HG03175 (cell line): Measurements from ENCODE around the gene SARNP.
"Not testable (repeated sequence)": the region's sequence is repeated elsewhere in the genome, so short reads cannot be mapped to it uniquely, and the experiment has no call there.

ENCODE experiments used
- ATAC-seq: cut with Tn5 transposase; IDR thresholded peaks from one replicate; pipeline ENCODE4 v1.9.1; 2021; ENCODE audit warnings: mild to moderate bottlenecking, moderate library complexity; ENCODE audit not compliant: unreplicated experiment

The SARNP gene, protein sequence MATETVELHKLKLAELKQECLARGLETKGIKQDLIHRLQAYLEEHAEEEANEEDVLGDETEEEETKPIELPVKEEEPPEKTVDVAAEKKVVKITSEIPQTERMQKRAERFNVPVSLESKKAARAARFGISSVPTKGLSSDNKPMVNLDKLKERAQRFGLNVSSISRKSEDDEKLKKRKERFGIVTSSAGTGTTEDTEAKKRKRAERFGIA

DNA sequence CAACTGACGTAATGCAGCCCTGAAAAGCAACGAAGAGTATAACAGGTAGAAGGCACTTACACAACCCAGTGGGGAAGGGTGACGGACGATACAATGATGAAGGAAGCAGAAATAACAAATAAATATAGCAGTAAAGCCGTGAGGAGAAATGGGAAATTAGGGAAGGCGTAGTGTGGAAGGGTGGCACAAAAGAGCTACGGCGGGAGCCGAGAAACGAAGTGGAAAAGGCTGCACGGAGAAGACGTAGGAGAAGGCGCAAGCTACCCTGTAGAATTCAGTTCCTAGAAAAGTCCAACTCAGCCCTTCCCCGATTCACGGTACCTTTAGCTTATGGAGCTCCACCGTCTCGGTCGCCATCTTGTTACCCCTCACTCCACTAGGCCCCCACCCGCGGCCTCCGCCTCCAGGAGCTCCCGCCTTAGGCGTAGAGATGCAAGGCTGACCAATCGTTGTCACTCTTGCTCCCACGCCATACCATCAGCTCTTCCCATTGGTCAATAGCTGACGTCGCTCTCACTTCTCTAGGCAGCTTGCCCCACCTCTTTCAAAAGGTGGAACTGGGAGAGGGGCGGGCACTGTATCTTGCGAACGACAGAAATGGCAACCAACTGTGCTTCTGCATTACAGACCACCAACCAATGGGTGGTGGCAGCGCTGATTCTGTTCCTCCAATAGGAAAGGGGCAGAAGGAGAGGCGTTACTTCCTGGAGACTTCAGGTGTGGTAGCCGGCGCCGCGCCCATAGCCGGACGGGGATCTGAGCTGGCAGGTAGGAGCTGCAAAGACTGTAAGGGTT is at the start of gene SARNP, which contains the start of gene ORMDL2:
TSS of gene SARNP (minus strand) at position 380 of the 795 bp plus-strand sequence. CDS start at position 357, 23 bp downstream.
TSS of gene ORMDL2 (plus strand) at position 697 of the 795 bp plus-strand sequence. CDS start 959 bp downstream, outside the sequence.
- peak; percentile 98 for ATAC-seq

DNA sequence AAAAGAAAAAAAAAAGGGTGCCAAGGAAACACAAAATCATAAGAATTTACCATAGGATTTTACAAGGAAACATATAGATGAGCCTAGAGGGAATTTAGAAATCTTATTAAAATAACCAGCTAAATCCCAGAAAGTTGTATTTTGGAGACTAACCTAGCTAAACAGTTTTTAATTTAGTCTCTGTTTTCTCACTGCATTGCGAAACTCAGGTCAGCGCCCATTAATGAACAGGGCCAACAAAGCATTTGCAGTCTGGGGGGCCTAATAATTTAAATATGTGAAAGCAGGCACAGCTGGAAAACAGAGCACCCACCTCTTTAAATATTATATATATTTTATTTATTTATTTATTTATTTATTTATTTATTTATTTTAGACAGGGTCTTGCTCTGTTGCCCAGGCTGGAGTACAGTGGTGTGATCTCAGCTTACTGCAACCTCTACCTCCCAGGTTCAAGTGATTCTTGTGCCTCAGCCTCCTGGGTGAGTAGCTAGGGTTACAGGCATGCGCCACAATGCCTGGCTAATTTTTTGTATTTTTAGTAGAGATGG is 49.0 kb upstream of the SARNP start:
- ATAC-seq, result not testable (repeated sequence)

DNA sequence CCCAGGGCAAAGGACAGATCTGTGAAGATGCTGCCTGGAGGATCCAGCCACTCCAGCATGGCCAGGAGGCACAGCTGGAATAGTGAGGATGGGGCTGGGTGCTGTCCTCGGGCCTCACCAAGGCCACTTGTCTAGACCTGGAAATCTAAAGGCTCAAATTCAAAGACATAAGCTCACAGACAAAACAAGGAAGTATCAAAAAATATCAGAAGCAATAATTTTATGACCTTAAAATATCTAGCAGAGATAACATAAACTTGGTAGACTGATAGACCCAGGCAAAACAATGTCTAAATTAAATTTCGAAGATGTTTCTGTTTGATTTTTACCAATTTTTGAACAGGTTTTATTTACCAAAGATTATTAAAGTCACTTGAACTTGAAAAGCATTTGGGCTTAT is 47.8 kb upstream of the SARNP start:
- ATAC-seq, result no peak

DNA sequence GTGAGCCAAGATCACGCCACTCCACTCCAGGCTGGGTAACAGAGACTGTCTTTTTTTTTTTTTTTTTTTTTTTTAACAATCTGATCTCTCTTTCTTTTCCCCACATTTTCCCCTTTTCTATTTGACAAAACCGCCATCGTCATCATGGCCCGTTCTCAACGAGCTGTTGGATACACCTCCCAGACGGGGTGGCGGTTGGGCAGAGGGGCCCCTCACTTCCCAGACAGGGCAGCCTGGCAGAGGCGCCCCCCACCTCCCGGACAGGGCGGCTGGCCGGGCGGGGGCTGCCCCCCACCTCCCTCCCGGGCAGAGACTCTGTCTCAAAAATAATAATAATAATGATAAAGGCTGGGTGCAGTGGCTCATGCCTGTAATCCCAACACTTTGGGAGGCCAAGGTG is 45.4 kb upstream of the SARNP start:
- ATAC-seq, result not testable (repeated sequence)

DNA sequence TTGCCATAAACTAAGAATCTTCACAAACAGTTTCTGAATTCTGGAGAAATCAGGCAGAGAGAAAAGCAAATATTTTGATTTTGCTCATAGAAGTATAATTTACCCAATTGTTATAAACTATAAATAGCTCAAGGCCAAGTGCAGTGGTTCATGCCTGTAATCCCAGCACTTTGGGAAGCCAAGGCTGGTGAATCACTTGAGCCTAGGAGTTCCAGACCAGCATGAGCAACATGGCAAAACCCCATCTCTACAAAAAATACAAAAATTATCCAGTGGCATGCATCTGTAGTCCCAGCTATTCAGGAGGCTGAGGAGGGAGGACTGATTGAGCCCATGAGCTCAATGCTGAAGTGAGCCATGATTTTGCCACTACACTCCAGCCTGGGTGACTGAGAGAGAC is 44.8 kb upstream of the SARNP start:
- ATAC-seq, result no peak

DNA sequence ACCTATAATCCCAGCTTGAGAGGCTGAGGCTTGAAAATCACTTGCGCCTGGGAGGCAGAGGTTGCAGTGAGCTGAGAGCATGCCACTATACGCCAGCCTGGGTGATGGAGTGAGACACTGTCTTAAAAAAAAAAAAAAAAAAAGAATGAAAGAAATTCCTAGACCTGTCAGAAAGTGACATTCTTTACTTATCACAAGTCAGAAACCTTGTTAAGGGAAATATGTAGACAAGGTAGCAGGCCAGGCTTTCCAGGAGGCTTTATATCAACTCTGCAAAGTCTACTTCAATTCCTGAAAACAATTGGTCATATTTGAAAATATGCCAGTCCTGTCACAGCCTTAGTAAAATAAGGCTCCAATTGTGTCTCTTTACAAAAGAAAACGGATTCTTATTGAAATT is 44.3 kb upstream of the SARNP start:
- no peak for ATAC-seq

DNA sequence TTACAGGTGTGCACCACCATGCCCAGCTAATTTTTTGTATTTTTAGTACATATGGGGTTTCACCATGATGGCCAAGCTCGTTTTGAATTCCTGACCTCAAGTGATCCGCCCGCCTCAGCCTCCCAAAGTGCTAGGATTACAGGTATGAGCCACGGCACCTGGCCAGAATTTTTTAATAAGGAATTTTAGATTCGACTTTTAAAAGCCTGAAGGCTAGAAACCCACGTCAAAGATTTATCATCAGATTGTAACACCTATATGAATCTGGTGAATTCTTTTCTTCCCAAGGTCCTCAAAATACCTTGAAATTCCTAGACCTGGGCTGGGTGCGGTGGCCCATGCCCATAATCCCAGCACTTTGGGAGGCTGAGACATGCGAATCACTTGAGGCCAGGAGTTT is 43.9 kb upstream of the SARNP start:
- ATAC-seq, result no peak

DNA sequence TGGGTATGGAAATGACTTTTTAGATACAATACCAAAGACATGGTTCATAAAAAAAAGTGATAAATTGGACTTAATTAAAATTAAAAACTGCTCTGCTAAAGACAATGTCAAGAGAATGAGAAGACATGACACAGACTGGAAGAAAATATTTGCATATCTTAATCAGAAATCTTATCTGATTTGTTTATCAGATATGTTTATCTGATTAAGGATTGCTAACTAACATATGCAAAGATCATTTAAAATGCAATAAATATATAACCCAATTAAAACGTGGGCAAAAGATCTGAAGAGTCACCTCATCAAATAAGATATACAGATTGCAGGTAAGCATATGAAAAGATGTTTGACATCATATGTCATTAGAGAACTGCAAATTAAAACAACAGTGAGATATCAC is 35.2 kb upstream of the SARNP start:
- ATAC-seq, result no peak

DNA sequence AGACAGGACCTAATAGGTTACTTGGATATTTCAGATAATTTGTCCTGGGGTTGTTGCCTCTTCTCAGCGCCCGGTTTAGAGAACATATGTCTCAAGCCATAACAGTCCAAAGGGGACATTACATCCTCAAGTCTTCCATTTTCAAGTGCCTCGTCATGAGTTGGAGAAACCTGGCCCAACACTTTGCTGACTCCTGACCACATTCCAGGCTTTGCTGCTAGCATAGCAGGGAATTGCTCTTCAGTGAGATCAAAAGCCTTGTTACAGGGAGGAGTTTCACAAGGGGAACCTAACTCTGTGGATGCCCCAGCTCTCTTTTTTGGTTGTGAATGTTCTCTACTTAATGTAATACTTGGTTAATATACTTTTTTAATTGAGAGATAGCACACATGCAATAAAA is 33.4 kb upstream of the SARNP start:
- ATAC-seq, result no peak

DNA sequence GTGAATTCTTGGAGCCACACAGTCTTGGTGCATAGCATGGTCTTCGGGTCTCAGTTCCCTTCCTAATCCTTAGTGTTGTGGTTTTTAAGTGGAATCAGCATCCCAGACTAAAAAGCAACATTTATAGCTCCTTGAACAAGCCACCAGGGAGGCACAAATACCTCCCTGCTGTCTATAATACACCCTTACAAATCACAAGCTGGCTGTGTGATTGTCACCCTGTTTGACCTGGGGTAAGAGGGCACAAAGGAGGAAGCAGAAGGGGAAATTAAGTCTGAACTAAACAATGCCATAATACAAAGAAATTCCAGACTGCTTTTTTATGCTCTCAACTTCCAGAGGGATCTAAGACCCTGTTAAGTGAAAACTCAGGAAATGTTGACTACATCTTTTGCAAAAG is 32.9 kb upstream of the SARNP start:
- ATAC-seq, result no peak

DNA sequence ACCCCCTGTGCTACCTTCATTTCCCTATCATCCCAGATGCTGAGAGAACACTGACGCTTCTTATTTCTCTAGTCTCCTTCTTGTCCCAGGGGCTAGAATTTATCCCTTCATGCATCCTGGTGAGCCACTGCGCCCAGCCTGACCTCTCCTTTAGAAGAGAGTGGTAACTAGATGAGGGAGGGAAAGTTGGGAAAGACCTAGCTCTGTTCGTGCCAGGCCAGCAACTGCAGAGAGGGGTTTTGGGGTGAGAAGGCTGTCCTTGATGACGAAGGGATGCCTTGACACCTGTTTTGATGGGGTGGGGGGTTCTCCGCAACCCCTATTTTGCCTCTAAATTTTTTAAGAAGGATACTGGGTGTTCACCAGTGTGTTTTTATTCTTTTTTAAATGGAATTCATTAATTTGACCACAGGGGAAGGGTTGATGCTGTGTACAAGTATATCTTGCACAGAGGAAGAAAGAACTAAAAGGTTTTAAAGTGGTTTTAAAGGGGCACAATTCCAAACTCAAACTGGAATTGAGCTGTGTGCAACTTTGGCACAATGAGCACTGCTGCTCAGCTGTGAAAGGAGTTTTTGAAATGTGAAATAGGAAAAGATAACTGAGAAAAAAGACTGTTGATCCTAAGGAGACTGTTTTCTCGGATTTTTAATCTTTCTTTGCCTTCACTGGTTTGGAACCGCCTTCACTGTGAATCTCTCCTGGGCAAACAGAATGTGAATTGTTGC is 32.3 kb upstream of the SARNP start:
- ATAC-seq, result no peak

DNA sequence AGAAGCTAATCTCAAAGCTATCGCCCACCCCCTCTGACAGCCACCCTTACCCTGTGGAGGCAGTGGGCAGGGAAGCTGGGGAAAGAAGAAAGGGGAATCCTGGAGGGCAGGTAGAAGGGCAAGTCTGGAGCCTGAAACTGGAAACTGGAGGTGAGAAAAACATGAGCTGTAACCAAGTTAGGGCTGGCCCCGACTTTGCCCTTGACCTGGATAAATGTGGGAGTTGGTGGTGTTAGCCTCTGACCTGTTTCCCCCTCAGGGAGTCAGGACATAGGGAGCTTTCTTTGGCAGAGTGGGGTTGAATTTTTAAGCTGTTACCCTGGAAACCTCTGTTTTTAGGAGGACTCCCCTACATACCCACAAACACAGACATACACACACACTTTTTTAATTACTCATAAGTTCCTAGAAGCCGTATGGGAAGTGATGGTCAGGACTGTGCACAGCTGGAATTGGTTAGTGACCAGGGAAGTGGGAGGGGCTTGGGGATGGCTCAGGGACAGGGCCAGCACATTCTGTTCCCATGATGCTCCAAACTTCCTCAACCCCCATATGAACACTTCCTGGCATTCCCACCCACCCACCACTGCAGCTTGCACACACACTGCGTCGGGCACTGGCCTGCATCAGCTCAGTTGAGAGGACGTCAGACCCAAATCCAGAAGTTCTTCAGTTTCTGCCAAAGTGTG is 30.2 kb upstream of the SARNP start:
- ATAC-seq, result no peak

DNA sequence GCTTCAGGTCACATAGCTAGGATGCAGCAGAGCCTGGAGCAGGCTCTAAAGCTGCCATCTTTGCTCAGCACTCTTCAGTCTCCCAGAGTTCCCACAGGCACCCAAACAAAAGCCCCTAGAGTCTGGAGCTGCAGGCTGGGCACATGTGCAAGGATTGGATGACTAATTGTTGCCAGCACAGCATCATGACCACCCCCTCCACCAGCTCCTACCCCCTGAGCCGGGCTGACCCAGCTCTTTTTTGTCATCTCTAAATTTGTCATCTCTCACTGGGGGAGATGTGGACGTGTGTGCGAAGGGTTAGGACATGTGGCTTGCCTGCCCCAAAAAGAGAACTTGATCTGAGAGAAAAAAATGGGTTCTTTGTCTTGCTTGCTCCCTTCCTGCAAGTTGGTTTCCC is 29.5 kb upstream of the SARNP start:
- no peak for ATAC-seq

DNA sequence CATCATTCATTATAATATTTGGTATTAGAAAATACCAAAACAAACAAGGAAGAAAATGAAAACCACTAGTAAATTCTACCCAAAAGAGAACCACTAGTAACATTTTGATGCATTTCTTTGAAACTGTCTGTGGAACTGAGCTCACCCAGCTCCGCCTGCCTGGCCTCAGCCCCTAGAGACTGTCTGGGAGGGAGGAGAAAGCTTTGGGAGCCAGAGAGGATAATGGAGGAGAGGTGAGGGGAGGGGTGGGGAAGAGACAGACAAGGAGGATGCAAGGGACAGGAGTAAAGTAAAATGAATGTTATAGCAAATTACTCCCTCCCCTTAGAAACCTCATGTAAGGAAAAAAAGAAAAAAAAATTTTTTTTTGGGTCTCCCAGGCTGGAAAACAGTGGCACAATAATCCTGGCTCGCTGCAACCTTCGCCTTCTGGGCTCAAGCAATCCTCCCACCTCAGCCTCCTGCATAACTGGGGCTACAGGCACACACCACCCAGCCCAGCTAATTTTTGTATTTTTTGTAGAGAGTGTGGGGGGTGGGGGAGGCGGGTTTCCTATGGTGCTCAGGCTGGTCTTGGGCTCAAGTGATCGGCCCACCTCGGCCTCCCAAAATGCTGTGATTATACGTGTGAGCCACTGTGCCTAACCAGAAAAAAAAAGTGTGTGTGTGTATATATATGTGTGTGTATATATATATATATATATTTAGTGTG is 28.4 kb upstream of the SARNP start:
- no peak for ATAC-seq

DNA sequence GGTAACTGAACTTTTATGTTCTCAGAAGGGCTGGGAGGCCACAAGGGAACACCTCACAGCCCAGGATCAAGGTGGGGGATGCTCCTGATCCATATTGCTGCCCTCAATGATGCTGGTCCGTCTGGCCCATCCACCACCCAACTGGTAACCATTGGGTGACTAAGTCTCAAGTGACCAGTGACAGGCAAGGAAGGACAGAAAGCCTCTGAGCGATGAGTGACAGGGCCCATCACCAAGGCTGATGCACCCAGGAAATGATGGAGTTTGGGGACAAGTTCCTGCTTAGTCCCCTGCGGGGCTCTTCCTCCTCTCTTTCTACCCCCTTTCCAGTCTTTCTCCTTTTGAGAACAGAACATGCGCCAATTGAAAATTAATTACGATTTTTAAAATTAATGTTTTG is 27.8 kb upstream of the SARNP start:
- no peak for ATAC-seq

DNA sequence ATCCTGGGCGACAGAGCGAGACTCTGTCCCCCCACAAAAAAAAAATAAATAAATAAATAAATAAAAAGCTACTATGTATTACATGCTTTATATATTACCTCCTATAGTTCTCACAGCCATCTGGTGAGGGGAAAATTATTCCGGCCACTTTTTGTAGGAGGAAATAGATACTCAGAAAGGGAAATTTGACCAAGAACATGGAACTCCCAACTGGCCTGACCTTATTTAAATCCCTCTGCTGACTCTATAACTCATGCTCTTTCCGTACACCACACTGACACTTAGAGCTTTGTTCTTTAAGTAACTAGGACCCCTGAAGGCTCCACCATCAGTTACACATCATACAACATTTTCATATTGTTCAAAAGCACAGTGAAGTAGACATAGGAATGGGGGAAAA is 27.4 kb upstream of the SARNP start:
- no peak for ATAC-seq

DNA sequence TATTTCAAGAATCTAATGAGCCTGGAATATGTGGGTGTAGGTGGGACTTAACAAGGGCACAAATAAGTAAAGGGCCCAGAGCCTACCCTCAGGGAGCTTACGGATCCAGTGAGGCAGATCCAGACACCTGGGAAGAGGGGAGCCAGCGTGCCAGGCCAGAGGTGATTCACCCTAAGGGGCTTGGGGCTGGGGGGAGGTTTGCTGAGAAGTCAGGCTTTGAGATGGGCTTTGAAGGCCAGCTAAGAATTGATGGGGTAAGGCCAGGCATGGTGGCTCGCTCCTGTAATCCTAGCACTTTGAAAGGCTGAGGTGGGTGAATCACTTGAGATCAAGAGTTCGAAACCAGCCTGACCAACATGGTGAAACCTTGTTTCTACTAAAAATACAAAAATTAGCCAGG is 25.9 kb upstream of the SARNP start:
- ATAC-seq, result no peak

DNA sequence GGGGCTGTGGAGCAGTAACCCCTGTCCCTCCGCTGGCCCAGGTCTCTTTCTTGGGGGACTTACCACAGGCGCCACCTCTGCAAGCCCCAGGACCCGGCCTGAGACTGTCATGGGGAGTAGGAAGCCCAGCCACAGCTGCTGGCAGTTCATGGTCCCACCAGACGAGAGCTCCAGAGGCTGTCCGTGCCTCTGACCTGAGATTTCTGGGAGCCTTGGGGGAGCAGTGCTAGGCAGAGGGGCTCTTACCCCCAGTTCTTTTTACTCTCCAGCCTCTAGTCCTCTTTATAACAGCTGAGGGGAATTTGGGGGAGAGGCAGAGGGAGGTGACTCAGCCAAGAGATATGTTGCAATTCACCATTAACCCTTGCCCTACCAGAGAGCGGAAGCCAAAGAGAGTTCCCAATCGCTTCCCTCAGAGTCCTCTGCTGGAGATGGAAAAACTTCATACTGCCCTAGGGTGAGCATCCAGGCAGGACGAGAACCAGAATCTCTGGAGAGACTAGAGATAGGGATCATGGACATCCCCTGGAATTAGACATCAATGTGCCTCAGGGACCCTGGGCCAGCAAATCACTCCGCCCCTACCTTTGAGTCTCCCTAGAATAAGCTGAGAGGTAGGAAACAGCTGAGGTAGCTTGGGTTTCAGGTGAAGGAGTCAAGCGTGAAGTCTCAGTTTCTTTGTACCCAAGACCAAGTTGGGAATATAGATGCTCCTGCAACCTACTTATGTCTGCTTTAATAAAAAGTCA is 25.3 kb upstream of the SARNP start, which contains the start of gene MMP19:
TSS of gene MMP19 (minus strand) at position 256 of the 749 bp plus-strand sequence. CDS start at position 150, 106 bp downstream.
- ATAC-seq, result no peak

DNA sequence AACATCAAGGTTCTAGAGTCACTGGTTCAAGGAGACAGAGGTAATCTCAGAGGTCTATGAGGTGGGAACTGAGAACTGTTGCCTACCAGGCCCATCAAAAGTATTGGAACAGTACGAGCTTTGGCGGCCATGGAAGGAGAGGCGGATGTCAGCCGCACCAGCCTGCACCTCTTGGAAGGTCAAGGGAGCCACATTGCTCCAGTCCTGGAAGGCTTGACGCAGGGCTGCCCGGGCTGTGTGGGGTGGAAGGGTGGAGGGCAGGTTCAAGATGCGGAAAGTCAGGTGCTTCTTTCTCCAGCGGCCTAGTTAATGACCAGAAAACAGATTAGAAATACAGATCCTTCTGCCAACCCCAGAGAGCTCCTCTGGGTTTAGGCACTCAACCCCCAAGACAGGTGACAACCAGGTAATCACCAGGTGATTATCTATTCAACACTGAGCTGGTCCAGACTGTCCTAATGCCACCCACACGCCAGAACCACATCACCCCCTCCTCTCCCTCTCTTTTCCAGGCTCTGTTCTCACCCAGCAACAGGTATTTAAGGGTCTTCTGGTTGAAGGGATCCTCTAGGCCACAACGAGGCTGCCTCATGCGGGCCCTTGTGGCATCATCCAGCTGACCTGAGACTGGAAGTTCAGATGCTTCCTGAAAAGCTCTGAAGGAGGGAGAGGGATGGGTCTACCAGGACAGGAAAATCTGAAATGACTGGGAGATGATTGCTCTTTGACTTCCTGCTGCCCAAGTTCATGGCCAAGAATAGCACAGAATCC is 23.2 kb upstream of the SARNP start:
- ATAC-seq, result no peak
